ENCODE results near the gene ZNF367. TPM values are rescaled to one million over a fixed set of nuclear protein-coding genes. Genes with fewer than 3 reads are reported as not detected.
A peak's percentile ranks its signal among the peaks of the same experiment; 100 is the strongest.

ZNF367 gene
- total and polyA plus RNA-seq, 9 of the 15 experiments (the other 6 are each of a cell fraction or from before 2014, with no cell fraction given), result 2.7 to 14.4 (median 10.0) TPM

DNA sequence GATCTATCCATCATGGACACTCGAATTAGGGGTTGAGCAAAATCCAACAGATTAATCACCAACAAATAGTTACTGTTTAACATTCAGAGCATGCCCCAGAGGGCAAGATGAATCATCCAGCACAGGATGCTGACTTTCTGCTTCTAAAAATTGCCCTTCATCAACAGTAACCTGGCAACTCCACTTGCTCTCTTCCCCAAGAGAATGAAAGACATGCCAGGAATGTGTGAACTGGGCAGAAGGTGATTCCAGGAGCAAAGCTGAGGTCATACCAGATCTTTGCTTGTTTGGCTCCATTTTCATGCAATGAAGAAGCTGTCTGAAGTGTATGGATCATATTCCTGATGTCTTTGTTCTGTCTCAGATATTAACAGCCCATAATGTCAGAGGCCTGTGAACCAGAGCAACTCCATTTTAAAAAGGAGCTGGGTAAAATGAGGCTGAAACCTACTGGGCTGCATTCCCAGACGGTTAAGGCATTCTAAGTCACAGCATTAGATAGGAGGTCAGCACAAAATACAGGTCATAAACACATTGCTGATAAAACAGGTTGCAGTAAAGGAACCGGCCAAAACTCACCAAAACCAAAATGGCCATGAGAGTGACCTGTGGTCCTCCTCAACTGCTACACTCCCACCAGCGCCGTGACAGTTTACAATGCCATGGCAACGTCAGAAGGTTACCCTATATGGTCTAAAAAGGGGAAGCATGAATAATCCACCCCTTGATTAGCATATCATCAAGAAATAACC lies 2.5 kb upstream of the ZNF367 start (continued):
- TF ChIP-seq, protein P1, sequence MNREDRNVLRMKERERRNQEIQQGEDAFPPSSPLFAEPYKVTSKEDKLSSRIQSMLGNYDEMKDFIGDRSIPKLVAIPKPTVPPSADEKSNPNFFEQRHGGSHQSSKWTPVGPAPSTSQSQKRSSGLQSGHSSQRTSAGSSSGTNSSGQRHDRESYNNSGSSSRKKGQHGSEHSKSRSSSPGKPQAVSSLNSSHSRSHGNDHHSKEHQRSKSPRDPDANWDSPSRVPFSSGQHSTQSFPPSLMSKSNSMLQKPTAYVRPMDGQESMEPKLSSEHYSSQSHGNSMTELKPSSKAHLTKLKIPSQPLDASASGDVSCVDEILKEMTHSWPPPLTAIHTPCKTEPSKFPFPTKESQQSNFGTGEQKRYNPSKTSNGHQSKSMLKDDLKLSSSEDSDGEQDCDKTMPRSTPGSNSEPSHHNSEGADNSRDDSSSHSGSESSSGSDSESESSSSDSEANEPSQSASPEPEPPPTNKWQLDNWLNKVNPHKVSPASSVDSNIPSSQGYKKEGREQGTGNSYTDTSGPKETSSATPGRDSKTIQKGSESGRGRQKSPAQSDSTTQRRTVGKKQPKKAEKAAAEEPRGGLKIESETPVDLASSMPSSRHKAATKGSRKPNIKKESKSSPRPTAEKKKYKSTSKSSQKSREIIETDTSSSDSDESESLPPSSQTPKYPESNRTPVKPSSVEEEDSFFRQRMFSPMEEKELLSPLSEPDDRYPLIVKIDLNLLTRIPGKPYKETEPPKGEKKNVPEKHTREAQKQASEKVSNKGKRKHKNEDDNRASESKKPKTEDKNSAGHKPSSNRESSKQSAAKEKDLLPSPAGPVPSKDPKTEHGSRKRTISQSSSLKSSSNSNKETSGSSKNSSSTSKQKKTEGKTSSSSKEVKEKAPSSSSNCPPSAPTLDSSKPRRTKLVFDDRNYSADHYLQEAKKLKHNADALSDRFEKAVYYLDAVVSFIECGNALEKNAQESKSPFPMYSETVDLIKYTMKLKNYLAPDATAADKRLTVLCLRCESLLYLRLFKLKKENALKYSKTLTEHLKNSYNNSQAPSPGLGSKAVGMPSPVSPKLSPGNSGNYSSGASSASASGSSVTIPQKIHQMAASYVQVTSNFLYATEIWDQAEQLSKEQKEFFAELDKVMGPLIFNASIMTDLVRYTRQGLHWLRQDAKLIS (CRISPR knock-in tag; IDR thresholded peaks at IDR 0.05), result no peak
- TF ChIP-seq ZC3H4 (CRISPR knock-in tag; IDR thresholded peaks at IDR 0.05; ENCODE audit: borderline replicate concordance), result no peak
- TF ChIP-seq ETV6 (IDR thresholded peaks at IDR 0.05; ENCODE audit: borderline replicate concordance in 1 of 2, low read depth in 2 of 2, low read length in 1 of 2), result no peak
- TF ChIP-seq ETV6 (CRISPR knock-in tag; IDR thresholded peaks at IDR 0.05; ENCODE audit: borderline replicate concordance), result no peak
- TF ChIP-seq DIDO1 (tag; IDR thresholded peaks at IDR 0.05; ENCODE audit: low read depth), result peak; percentile 92
- peak; percentile 85 to 95 for TF ChIP-seq SRF (CRISPR knock-in tag; IDR thresholded peaks at IDR 0.05)
- no peak for TF ChIP-seq MBD2 (IDR thresholded peaks at IDR 0.05; ENCODE audit: borderline replicate concordance, low read depth)
- peak; percentile 100 for TF ChIP-seq ZNF766 (CRISPR knock-in tag; conservative IDR thresholded peaks at IDR 0.05)
- TF ChIP-seq FUS (optimal IDR thresholded peaks at IDR 0.05; ENCODE audit: low read depth, low read length), result no peak
- TF ChIP-seq PTTG1 (tag; IDR thresholded peaks at IDR 0.05; ENCODE audit: low read depth), result peak; percentile 97
- TF ChIP-seq RFX1 (IDR thresholded peaks at IDR 0.05), result peak; percentile 88
- TF ChIP-seq SETDB1 (IDR thresholded peaks at IDR 0.05; ENCODE audit: low read length), result no peak
- TF ChIP-seq RHOXF2B (CRISPR knock-in tag; conservative IDR thresholded peaks at IDR 0.05), result peak; percentile 94; the same call in 1 of the 2 replicates
- TF ChIP-seq PCBP1 (IDR thresholded peaks at IDR 0.05; ENCODE audit: low read depth, low read length, poor library complexity, severe bottlenecking), result no peak
- TF ChIP-seq FOXA3 (CRISPR knock-in tag; conservative IDR thresholded peaks at IDR 0.05 in 1 of 2, IDR thresholded peaks at IDR 0.05 in 1 of 2), result peak in 1 of 2 experiments; percentile 73; a peak in 2 of 4 replicates
- TF ChIP-seq ZNF212 (CRISPR knock-in tag; IDR thresholded peaks at IDR 0.05), result peak; percentile 93; the same call in 1 of the 2 replicates
- TF ChIP-seq EHMT2 (IDR thresholded peaks at IDR 0.05), result no peak
- peak; percentile 98 for TF ChIP-seq ZNF830 (CRISPR knock-in tag; IDR thresholded peaks at IDR 0.05)
- TF ChIP-seq FOSL1 (tag; conservative IDR thresholded peaks at IDR 0.05), result peak; percentile 76
- TF ChIP-seq, protein P2, sequence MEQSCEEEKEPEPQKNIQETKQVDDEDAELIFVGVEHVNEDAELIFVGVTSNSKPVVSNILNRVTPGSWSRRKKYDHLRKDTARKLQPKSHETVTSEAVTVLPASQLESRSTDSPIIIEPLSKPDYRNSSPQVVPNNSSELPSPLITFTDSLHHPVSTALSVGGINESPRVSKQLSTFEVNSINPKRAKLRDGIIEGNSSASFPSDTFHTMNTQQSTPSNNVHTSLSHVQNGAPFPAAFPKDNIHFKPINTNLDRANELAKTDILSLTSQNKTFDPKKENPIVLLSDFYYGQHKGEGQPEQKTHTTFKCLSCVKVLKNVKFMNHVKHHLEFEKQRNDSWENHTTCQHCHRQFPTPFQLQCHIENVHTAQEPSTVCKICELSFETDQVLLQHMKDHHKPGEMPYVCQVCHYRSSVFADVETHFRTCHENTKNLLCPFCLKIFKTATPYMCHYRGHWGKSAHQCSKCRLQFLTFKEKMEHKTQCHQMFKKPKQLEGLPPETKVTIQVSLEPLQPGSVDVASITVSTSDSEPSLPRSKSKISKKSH (CRISPR knock-in tag; IDR thresholded peaks at IDR 0.05), result peak; percentile 89

All from K562 (cell line).